ENCODE measurements around the gene CACNA2D3.

- TF ChIP-seq CTCF (IDR thresholded peaks at IDR 0.05; ENCODE audit: low read depth, low read length, missing input control) = no peak
- no peak for TF ChIP-seq RAD21 (IDR thresholded peaks at IDR 0.05)
- TF ChIP-seq TAF1 (conservative IDR thresholded peaks at IDR 0.05) = no peak
- TF ChIP-seq SP1 (IDR thresholded peaks at IDR 0.05) = no peak
- no peak for TF ChIP-seq EGR1 (IDR thresholded peaks at IDR 0.05; ENCODE audit: low read depth in 2 of 2)
- TF ChIP-seq FOXA1 (IDR thresholded peaks at IDR 0.05) = no peak
- TF ChIP-seq REST (IDR thresholded peaks at IDR 0.05) = no peak
- TF ChIP-seq NR2F2 (IDR thresholded peaks at IDR 0.05) = no peak
- no peak for TF ChIP-seq GABPA (IDR thresholded peaks at IDR 0.05 in 1 of 2, conservative IDR thresholded peaks at IDR 0.05 in 1 of 2)
- TF ChIP-seq YY1 (IDR thresholded peaks at IDR 0.05) = no peak
- no peak for TF ChIP-seq RXRA (IDR thresholded peaks at IDR 0.05)
Measured at GRCh38 chr3:54341811-54342210, 219.5 kb downstream of the CACNA2D3 start.
